Left lung (tissue), 10 donors: ENCODE results near the gene UNC93B1. TPM values are rescaled to one million over a fixed set of nuclear protein-coding genes. Genes with fewer than 3 reads are reported as not detected.

Experiments used
- ATAC-seq: fragments of 200-7000 bp; cut with Tn5 transposase; one replicate; pipeline ENCODE4 v1.9.1; 2020; ENCODE audit warnings: moderate library complexity
- DNase-seq, 4 donors: peaks; one replicate each; pipeline ENCODE4 v3.0.0-alpha.2; 2013 to 2020
- H3K27ac ChIP-seq, 2 donors: fragments of 200-600 bp; sonication (generic) in 1 of 2; one replicate each; pipeline versions ENCODE4 v1.5.0 to v1.8.0; 2020 to 2021
- H3K27me3 ChIP-seq, 2 donors: fragments of 200-600 bp; sonication (generic) in 1 of 2; one replicate each; pipeline versions ENCODE4 v1.5.0 to v1.8.0; 2020 to 2021
- H3K36me3 ChIP-seq, 2 donors: fragments of 200-600 bp; sonication (generic) in 1 of 2; one replicate each; pipeline versions ENCODE4 v1.5.0 to v1.8.0; 2020 to 2021
- H3K4me1 ChIP-seq, 2 donors: fragments of 200-600 bp; one replicate each; pipeline ENCODE4 v1.8.0; 2021
- H3K4me3 ChIP-seq, 2 donors: fragments of 200-600 bp; sonication (generic) in 1 of 2; one replicate each; pipeline versions ENCODE4 v1.5.0 to v1.8.0; 2020 to 2021; ENCODE audit warnings: mild to moderate bottlenecking in 1 of 2
- H3K9me3 ChIP-seq, 2 donors: fragments of 200-600 bp; sonication (generic) in 1 of 2; one replicate each; pipeline versions ENCODE4 v1.5.0 to v1.8.0; 2020 to 2021
- CTCF ChIP-seq, 2 donors: fragments of 200-600 bp; sonication (generic) in 1 of 2; IDR thresholded peaks; one replicate each; pipeline versions ENCODE4 v1.5.0 to v1.8.0; 2021; ENCODE audit warnings: antibody characterized with exemption in 2 of 2
- intact Hi-C, 2 donors: fragments of 100-400 bp; cut with DNase I; formaldehyde crosslinking; loops; one replicate each; pipeline versions ENCODE4 v1.11.2 to v1.14.2; 2022
- polyA plus RNA-seq, 6 donors: library from polyadenylated mRNA; unstranded; fragments of 120-200 nt; gene quantifications; one replicate each; pipeline ENCODE4 v1.2.1, GENCODE V29; 2013; ENCODE audit not compliant: insufficient read length in 6 of 6
- total RNA-seq, 2 donors: library from RNA; stranded (reverse); fragmentation: NEBNext Ultra II Directional; extraction: Animal tissue kit (Norgen Biotek cat#: 25700); gene quantifications; one replicate each; pipeline ENCODE4 v1.2.1, GENCODE V29; 2021
- donor health status: DM: no; HTN: yes; CAD: no.
- donor health status: DM: no; HTN: no; CAD: no.

The UNC93B1 gene
- total and polyA plus RNA-seq, 8 donors: 15.7 to 98.9 (median 17.7) TPM

GRCh38 chr11:68008381-68009337 is 4.8 kb upstream of the UNC93B1 start:
- ATAC-seq (no peak), DNase-seq (peak in 2 of 4 donors; percentile 66 to 85)
- H3K27ac ChIP-seq: peak overlapping the region; percentile 93 to 96
- intact Hi-C loops: no loop called here
- H3K27me3 ChIP-seq: no peaks in the 10 kb centered on the region
- peak overlapping the region in 1 of 2 donors; percentile 52 for H3K4me3 ChIP-seq
- peaks cover 30 to 71% of the 10 kb centered on the region in 2 donors for H3K4me1 ChIP-seq
- no peak for TF ChIP-seq CTCF (IDR thresholded peaks at IDR 0.05)
- no peaks in the 10 kb centered on the region for H3K36me3 ChIP-seq
- H3K9me3 ChIP-seq: no peaks in the 10 kb centered on the region

- peak overlapping the region in 1 of 2 donors; percentile 96 for H3K27ac ChIP-seq
- H3K4me1 ChIP-seq: peaks cover 24 to 69% of the 10 kb centered on the region in 2 donors
- no peak for TF ChIP-seq CTCF (IDR thresholded peaks at IDR 0.05)
- no peak overlapping the region for H3K4me3 ChIP-seq
- intact Hi-C loops: no loop called here
- no peaks in the 10 kb centered on the region for H3K27me3 ChIP-seq
- H3K36me3 ChIP-seq: no peaks in the 10 kb centered on the region
- DNase-seq: peak in 2 of 4 donors; percentile 33 to 57
- no peak for ATAC-seq
- H3K9me3 ChIP-seq: no peaks in the 10 kb centered on the region
Measured at GRCh38 chr11:68007498-68008380, 3.8 kb upstream of the UNC93B1 start.

GRCh38 chr11:68006606-68007166 is 2.8 kb upstream of the UNC93B1 start:
- TF ChIP-seq CTCF (IDR thresholded peaks at IDR 0.05): no peak
- Histone ChIP-seq H3K9me3 (no peaks in the 10 kb centered on the region), H3K27ac (no peak overlapping the region), H3K36me3 (no peaks in the 10 kb centered on the region), H3K4me1 (peaks cover 16 to 67% of the 10 kb centered on the region in 2 donors), H3K4me3 (no peak overlapping the region), H3K27me3 (no peaks in the 10 kb centered on the region)
- intact Hi-C loops: no loop called here
- ATAC-seq (no peak), DNase-seq (no peak)

GRCh38 chr11:68004551-68005335 is 846 bp upstream of the UNC93B1 start:
- Histone ChIP-seq H3K27ac (no peak overlapping the region), H3K9me3 (no peaks in the 10 kb centered on the region), H3K4me1 (peaks cover 3 to 60% of the 10 kb centered on the region in 2 donors), H3K36me3 (no peaks in the 10 kb centered on the region), H3K4me3 (peak overlapping the region in 1 of 2 donors; percentile 83), H3K27me3 (no peaks in the 10 kb centered on the region)
- ATAC-seq (no peak), DNase-seq (peak in 2 of 4 donors; percentile 31 to 53)
- intact Hi-C loops: no loop called here
- TF ChIP-seq CTCF (IDR thresholded peaks at IDR 0.05): no peak
